ENCODE data around the gene MX1.

MX1 gene

GRCh38 chr21:41488080-41488479, 62.0 kb downstream of the MX1 start:
- H3K4me3 ChIP-seq (ENCODE audit: low read length), result no peak overlapping the region
- TF ChIP-seq CTCF (IDR thresholded peaks at IDR 0.05; ENCODE audit: insufficient read depth, low read depth, low read length, missing control alignments), result no peak
- DNase-seq (ENCODE audit: low read depth), result no peak

DNA sequence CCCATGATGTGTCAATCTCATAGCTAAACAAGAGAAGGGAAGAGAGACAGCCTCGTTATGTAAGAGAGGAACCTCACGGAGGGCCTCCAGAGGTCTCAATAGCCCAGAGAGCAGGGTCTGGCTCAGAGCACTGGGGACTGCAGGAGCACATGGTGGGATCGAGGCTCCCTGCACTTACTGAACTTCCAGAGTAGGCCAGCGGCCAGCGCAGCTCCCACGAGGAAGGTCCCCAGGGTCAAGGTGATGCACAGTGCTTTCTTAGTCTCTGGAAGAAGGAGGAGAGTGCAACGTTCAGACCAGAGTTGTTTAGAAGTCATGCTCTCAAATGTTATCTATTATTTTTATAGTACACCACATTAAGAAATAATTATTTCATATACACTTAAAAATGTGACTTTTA, 63.3 kb downstream of the MX1 start:
- DNase-seq (ENCODE audit: low read depth), result no peak
- TF ChIP-seq CTCF (IDR thresholded peaks at IDR 0.05; ENCODE audit: insufficient read depth, low read depth, low read length, missing control alignments), result no peak
- H3K4me3 ChIP-seq (ENCODE audit: low read length), result no peak overlapping the region

DNA sequence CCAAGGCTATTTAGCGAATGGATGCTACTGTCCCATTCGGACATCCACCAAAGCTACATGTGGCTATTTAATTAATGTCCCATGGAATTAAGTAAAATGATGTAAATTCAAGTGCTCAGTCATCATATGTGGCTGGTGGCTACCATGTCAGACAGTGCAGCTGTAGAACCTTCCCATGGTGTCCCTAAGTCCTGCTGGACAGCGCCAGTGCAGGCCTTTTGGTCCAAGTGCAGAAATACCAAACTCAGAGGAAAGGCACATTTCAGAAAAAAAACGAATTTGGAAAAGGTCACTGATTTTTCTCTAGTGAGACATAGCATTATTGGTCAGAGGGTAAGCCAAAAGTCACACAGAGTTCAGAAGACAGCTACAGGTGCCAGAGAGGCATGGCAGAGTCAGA, 64.3 kb downstream of the MX1 start:
- no peak overlapping the region for H3K4me3 ChIP-seq (ENCODE audit: low read length)
- TF ChIP-seq CTCF (IDR thresholded peaks at IDR 0.05; ENCODE audit: insufficient read depth, low read depth, low read length, missing control alignments), result no peak
- no peak for DNase-seq (ENCODE audit: low read depth)

- H3K4me3 ChIP-seq (ENCODE audit: low read length), result no peak overlapping the region
- no peak for TF ChIP-seq CTCF (IDR thresholded peaks at IDR 0.05; ENCODE audit: insufficient read depth, low read depth, low read length, missing control alignments)
- no peak for DNase-seq (ENCODE audit: low read depth)
Measured at GRCh38 chr21:41491412-41491811, 65.4 kb downstream of the MX1 start.

DNA sequence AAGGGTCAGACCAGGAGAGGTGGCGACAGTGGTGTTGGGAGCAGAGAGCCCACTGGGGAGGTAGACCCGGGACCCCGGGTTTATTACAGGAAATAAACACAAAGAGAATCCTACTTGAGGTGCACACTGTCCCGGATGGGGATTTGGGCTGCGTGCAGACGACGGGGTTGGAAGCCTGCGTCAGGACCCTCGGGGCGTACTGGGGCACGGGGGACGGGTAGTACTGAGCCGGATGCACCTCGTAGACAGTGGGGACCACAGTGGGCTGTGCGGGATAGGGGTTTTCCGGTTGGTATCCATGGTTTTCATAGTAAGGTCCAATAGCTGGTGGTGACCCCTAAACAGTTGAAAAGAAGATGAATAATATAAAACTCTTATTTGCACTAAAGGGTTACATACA, 68.2 kb downstream of the MX1 start:
- no peak for TF ChIP-seq CTCF (IDR thresholded peaks at IDR 0.05; ENCODE audit: insufficient read depth, low read depth, low read length, missing control alignments)
- no peak overlapping the region for H3K4me3 ChIP-seq (ENCODE audit: low read length)
- no peak for DNase-seq (ENCODE audit: low read depth)

- TF ChIP-seq CTCF (IDR thresholded peaks at IDR 0.05; ENCODE audit: insufficient read depth, low read depth, low read length, missing control alignments), result no peak
- no peak for DNase-seq (ENCODE audit: low read depth)
- no peak overlapping the region for H3K4me3 ChIP-seq (ENCODE audit: low read length)
Measured at GRCh38 chr21:41497008-41497407, 71.0 kb downstream of the MX1 start.

DNA sequence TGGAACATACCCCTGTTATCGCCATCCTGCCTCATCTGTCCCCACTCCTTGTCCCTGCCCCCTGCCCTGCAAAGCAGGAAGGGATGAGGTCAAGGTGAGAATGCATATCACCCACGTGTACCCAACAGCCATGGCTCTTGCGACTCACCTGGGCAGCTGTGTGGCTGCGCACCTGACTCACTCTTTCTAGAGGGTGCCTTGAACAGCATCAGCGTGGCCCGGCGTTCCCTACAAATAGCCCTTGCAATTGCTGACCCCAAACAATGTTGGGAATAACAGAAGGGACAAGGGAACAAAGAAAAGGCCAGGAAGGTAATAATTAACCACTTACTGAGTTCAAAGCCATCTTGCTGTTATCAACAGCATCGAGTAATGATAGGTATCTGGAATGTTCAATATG, 71.7 kb downstream of the MX1 start:
- H3K4me3 ChIP-seq (ENCODE audit: low read length), result no peak overlapping the region
- TF ChIP-seq CTCF (IDR thresholded peaks at IDR 0.05; ENCODE audit: insufficient read depth, low read depth, low read length, missing control alignments), result no peak
- DNase-seq (ENCODE audit: low read depth), result no peak

Data from epithelial cell of esophagus (primary cell).